HG02981 (cell line): ENCODE data around the gene PTER.

Experiments used
- ATAC-seq: cut with Tn5 transposase; IDR thresholded peaks from one replicate; pipeline ENCODE4 v1.9.1; 2021; ENCODE audit warnings: mild to moderate bottlenecking, moderate library complexity; ENCODE audit not compliant: unreplicated experiment

PTER gene, protein sequence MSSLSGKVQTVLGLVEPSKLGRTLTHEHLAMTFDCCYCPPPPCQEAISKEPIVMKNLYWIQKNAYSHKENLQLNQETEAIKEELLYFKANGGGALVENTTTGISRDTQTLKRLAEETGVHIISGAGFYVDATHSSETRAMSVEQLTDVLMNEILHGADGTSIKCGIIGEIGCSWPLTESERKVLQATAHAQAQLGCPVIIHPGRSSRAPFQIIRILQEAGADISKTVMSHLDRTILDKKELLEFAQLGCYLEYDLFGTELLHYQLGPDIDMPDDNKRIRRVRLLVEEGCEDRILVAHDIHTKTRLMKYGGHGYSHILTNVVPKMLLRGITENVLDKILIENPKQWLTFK

GRCh38 chr10:16436758-16437539, at the start of gene PTER:
Gene PTER, plus strand, starts transcription at chr10:16437010. Its CDS starts 47,375 bp downstream, at chr10:16484385.
- peak; percentile 98 for ATAC-seq

DNA sequence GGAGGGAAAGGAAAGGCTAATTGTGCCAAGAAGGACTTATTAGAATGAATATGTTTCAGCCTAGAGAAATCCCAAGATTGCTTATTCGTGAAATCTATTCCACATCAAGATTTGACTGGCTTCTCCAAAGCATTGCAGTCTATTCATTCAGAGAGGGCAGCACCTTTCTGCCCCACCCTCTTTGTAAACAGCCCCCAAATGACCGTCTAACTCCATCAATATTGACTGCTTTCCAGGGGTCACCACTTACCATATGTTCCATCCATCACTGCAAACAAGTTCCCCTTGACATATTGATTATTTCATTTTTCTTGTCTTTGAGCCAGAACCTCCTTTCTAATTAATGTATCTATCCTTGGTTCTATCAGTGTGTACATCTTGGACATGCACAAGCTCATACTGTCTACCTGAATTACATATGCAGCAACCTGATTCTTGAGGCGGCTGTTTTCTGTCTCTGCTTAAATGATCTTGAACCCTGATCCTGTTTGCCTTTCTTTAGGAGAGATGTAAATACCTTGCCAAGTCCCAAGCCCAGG, 44.2 kb upstream of the PTER start:
- no peak for ATAC-seq

DNA sequence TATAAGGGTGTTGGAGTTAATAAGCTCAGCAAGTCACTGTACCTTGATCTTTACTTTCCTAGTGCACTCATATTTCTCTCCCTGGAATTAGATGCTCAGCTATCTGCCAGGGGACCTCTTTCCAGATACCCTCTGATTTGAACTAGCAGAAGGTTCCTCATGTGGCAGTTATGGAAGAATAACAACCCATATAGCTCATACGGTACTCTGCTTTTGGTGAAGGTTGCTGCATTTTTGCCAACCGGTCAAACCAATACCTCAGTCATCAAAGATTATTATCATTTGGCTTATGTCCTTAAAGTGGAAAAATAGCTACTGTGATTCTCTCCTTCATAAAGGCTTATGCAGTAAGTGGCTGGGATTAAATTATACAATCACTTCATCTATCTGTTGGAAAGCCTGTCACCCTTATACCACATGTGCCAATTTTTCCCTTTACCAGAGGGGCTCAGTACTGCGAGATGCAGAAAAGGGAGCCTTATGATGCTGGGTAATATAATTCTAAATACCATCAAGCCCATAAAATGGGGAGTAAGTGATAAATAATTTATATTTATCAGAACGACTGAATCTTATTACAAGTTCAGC, 43.4 kb upstream of the PTER start:
- no peak for ATAC-seq

DNA sequence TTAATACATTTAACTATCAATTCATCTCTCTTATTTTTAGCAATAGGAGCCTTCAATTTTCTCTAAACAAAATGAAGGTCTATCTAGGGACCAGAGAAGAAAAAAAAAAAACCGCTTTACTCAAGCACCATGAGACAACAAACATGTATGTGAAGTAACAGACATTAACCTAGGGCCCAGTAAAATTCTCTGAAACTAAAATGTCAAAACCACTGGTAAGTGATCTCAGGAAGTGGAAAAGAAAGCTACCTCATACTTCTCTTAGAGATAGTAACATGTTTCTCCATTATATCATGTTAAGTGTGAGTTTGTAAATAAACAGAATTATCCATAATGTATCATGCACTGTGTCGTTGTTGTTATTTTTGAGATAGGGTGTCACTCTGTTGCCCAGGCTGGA, 35.4 kb upstream of the PTER start:
- ATAC-seq = no peak

DNA sequence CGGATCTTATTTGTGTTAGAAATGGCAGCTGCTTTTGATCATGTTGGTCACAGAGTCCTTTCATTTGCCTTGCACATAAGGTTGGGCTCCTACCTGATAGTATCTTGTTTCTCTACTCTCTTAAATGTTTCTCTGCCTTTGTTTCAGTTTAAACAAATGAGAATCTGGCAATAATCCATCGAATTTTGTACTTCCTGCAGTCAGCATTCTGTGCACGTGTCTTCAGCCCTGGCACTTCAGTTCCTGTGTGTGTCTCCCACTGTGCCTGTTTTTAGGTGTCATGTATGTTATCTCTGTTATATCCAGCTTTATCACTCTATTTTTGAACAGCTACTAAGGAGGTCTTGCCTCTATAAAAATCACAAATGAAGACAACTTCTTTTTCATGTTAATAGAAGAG, 28.4 kb upstream of the PTER start:
- no peak for ATAC-seq

DNA sequence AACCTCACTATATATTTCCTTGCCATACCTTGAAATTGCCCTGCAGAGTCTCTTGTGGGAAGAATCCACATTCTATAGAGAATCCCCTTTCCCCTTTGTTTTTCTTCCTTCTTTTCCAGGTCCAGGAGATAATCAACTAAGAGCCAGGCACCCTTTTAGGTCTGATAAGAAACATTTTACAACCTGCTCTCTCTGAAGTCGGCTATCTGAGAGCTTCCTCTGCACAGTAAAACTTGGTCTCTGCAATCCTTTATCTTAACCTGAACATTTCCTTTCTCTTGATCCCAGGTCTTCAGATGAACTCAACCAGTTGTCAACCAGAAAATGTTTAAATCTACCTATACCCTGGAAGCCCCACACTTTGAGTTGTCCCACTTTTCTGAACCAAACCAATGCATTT, 19.5 kb upstream of the PTER start:
- no peak for ATAC-seq

GRCh38 chr10:16423599-16423998, 13.2 kb upstream of the PTER start:
- no peak for ATAC-seq

DNA sequence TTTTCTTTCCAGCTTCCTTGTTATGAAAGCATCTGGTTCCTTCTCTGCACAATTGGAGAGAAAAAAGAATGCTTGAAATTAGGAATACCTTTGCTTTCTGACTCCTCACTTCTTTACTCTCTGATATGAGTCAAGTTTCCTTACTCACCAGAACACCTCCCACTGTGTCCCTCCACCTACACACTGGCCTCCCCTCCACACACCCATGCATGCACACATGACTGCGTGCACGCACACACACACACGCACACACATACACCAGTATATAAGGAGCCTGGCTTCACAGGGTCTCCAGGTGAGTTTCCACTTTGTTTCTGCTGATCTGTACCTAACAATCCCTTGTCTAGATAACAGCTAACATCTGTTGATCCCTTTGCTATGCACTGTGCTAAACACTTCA, 11.4 kb upstream of the PTER start:
- ATAC-seq = no peak

GRCh38 chr10:16429539-16429938, 7.3 kb upstream of the PTER start:
- no peak for ATAC-seq

DNA sequence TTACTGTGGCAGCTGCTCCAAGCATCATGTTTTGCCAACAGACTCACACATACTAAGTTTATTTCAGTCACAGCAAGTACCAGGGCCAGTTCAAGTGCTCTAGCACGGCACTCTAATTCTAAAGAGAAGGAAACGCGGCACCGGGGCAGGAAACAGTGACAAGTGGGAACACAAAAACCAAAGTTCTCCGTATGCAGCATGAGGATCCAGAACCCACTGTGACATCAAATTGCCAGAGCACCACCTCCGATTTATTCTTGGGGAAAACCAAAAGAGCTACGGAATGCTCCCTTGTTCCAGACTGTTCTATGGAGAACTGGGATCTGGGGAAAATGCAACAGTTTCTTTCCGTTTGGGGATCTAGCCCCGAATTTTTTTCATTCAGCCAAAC, 448 bp upstream of the PTER start:
- ATAC-seq = peak; percentile 8

DNA sequence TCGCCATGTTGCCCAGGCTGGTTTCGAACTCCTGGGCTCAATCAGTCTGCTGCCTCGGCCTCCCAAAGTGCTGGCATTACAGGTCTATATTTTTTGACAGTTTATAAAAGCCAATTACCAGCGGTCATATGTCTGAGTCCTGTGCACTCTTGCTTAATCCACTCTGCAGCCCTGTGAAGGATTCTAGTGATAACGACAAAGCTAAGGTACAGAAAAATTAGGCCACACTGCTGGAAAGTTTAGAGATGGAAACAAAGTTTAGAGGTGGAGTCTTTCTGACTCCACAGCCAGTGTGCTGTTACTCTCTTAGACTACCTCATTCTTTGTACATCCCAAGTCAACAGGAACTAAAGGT, 707 bp downstream of the PTER start:
- no peak for ATAC-seq

GRCh38 chr10:16439295-16439694, 2.5 kb downstream of the PTER start:
- no peak for ATAC-seq

DNA sequence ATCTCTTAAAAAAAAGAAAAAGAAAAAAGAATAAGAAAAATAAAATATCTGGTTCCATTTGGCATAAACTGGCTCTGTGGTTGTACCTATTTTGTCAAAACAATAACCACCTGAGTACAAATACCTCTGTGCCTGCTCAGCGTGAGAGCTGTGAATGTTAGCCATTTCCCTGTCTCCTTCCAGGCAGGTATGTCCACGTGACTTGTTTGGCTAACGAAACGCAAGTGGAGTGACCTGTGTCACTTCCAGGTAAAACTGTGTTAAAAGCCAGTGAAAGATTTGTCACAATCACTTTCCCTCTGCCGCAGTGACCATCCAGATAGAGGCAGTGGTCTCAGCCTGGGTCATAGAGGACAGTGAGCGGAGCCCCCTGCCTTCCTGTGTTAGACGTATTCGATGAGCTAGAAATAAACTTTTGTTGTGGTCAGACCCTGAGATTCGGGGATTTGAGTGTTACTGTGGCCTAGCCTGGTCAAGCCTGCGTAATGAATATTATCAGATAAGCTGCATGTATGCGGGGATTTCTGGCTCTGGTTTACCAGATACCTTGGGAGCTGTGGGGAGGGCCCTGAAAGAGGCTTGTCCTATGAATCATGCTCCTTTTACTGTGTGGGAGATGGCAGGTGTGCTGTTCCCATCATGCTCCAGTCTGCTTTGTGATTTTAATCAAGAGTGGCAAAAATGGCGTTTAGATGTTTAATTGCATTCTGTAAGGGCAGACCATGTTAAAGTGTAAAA, 3.8 kb downstream of the PTER start:
- no peak for ATAC-seq

DNA sequence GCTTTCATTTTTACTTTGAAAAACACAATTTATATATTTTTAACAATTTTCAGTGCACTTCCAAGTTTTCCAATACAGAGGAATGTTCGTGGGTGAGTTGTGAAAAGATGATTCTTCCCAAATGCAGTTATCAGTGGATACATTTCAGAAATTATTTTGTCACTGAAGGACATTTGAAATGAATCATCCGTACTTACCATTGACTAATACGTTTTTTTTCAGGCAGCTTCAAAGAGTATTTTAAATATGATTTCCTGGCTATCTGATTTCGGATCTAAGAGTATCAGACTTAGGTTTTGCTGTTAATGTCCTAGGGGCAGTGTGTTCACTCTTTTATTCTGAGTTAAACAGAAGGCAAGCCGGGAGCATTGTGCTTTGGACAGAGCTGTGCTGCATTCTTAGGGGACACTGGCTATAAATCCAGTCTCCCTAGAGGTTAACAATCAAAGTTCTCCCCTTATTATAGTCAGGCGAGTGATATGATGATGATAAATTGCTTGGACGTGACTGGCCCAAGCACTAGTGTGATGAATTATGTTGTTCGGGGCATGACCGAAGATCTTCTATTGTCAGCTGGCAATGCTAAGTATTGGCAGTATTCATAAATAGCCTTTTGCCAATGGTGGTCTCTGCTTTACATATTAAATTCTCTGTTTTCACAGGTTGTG, 4.5 kb downstream of the PTER start:
- no peak for ATAC-seq

- no peak for ATAC-seq
Measured at GRCh38 chr10:16442914-16443313, 6.1 kb downstream of the PTER start.

- ATAC-seq = no peak
Measured at GRCh38 chr10:16445770-16446469, 9.1 kb downstream of the PTER start.

- ATAC-seq = no peak
Measured at GRCh38 chr10:16449454-16449853, 12.6 kb downstream of the PTER start.

DNA sequence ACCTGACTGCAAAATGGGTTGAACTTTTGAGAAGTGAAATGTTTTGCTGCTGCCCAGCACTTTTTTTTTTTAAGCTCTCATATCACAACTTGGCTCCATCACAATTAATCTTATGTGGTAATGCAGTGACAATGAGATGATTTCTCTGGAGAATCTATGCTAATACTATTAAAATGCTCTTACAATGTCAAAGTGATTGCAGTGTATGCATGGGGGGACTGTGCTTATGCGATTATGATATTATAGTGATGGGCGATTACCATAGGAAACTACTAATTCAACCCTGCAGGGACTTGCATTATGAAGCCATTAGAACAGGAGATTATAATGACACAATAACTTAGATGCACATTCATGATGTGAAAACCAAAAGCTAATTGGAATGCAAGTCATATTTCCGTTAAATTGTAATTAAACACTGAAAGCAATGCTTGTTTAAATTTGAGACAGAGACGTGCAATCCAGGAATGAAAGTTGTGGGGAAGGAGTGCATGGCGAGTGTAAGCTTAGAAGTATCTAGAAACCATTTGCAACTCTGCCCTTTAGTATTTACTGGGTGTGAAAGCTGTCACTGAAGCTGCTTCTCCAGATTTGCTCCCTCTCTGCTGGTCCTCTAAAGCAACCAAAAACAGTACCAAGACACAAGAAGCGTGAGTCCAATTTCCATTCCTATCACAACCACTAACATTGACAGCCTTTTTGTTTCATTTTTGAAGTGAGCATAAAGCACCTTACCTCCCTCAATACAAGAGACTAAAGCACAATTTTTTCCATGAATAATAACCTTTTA, 21.6 kb downstream of the PTER start:
- no peak for ATAC-seq

- ATAC-seq = no peak
Measured at GRCh38 chr10:16459423-16459939, 22.7 kb downstream of the PTER start.
